Neural cell (in vitro differentiated cells): ENCODE results near the gene CTRB2. TPM values are rescaled to one million over a fixed set of nuclear protein-coding genes. Genes with fewer than 3 reads are reported as not detected.

Experiments
- H2AFZ ChIP-seq: fragments of 200-600, 300-800 bp; sonication (generic), shearing (Covaris generic); 2 replicates; pipeline ENCODE4 v1.6.0; 2014; ENCODE audit warnings: low read depth, mild to moderate bottlenecking, antibody characterized with exemption, low read length, moderate library complexity
- H3F3A ChIP-seq: fragments of 200-600 bp; shearing (Covaris generic); 2 replicates; pipeline ENCODE4 v1.6.1; 2016; ENCODE audit warnings: mild to moderate bottlenecking, moderate library complexity, mixed read lengths, antibody characterized with exemption, low read length; ENCODE audit not compliant: insufficient read depth, poor library complexity, severe bottlenecking
- H3K27ac ChIP-seq: fragments of 200-600, 300-800 bp; sonication (generic), shearing (Covaris generic); 2 replicates; pipeline ENCODE4 v1.5.1; 2014; ENCODE audit warnings: mild to moderate bottlenecking, low read length, moderate library complexity
- H3K27me3 ChIP-seq: fragments of 300-800, 200-600 bp; sonication (generic), shearing (Covaris generic); 2 replicates; pipeline ENCODE4 v1.6.0; 2014; ENCODE audit warnings: mild to moderate bottlenecking, low read depth, low read length, moderate library complexity; ENCODE audit not compliant: insufficient read depth
- H3K36me3 ChIP-seq: fragments of 300-800, 200-600 bp; sonication (generic), shearing (Covaris generic); 2 replicates; pipeline ENCODE4 v1.5.1; 2014; ENCODE audit warnings: mild to moderate bottlenecking, antibody characterized with exemption, low read length, moderate library complexity; ENCODE audit not compliant: insufficient read depth
- H3K4me2 ChIP-seq: fragments of 300-800, 200-600 bp; sonication (generic), shearing (Covaris generic); 2 replicates; pipeline ENCODE4 v1.6.0; 2014; ENCODE audit warnings: mild to moderate bottlenecking, low read length
- H3K4me3 ChIP-seq: fragments of 300-800, 200-600 bp; sonication (generic), shearing (Covaris generic); 2 replicates; pipeline ENCODE4 v1.5.1; 2014; ENCODE audit warnings: mild to moderate bottlenecking, low read length, moderate library complexity
- H3K79me2 ChIP-seq: fragments of 200-600 bp; shearing (Covaris generic); replicated peaks from 2 replicates; pipeline ENCODE4 v1.6.0; 2014; ENCODE audit warnings: mild to moderate bottlenecking, low read length, moderate library complexity; ENCODE audit not compliant: insufficient read depth
- H3K9ac ChIP-seq: fragments of 300-800, 200-600 bp; sonication (generic), shearing (Covaris generic); 2 replicates; pipeline ENCODE4 v1.6.1; 2016; ENCODE audit warnings: mild to moderate bottlenecking, low read length, mixed read lengths
- H3K9me2 ChIP-seq: fragments of 200-600 bp; shearing (Covaris generic); 2 replicates; pipeline ENCODE4 v1.6.1; 2016; ENCODE audit warnings: mild to moderate bottlenecking, low read length, mixed read lengths; ENCODE audit not compliant: insufficient read depth
- H3K9me3 ChIP-seq: fragments of 200-600, 300-800 bp; sonication (generic), shearing (Covaris generic); 2 replicates; pipeline ENCODE4 v1.6.1; 2016; ENCODE audit warnings: mild to moderate bottlenecking, mixed run types, low read length, moderate library complexity, mixed read lengths
- H4K20me1 ChIP-seq: fragments of 200-600 bp; shearing (Covaris generic); 2 replicates; pipeline ENCODE4 v1.6.1; 2016; ENCODE audit warnings: mild to moderate bottlenecking, mixed run types; ENCODE audit not compliant: insufficient read depth
- EP300 ChIP-seq: fragments of 450-650 bp; conservative IDR thresholded peaks from 2 replicates; pipeline ENCODE4 v1.6.1; 2014; ENCODE audit warnings: antibody characterized with exemption, mild to moderate bottlenecking, moderate library complexity; ENCODE audit not compliant: poor library complexity, severe bottlenecking
- EZH2 ChIP-seq: fragments of 200-600, 300-800 bp; shearing (Covaris generic), sonication (generic); IDR thresholded peaks from 2 replicates; pipeline ENCODE4 v1.6.1; 2014; ENCODE audit warnings: antibody characterized with exemption, low read length, borderline replicate concordance, mild to moderate bottlenecking; ENCODE audit not compliant: insufficient read depth, poor library complexity, severe bottlenecking
- MXI1 ChIP-seq: fragments of 450-650 bp; conservative IDR thresholded peaks from 2 replicates; pipeline ENCODE4 v1.6.1; 2014; ENCODE audit warnings: antibody characterized with exemption, mild to moderate bottlenecking; ENCODE audit not compliant: poor library complexity, severe bottlenecking
- POLR2AphosphoS5 ChIP-seq: IDR thresholded peaks from 2 replicates; pipeline ENCODE4 v1.6.1; 2012
- REST ChIP-seq: IDR thresholded peaks from 2 replicates; pipeline ENCODE4 v1.6.1; 2012; ENCODE audit warnings: borderline replicate concordance
- SMC3 ChIP-seq: fragments of 450-650 bp; conservative IDR thresholded peaks from 2 replicates; pipeline ENCODE4 v1.6.1; 2014; ENCODE audit warnings: antibody characterized with exemption, mild to moderate bottlenecking, moderate library complexity; ENCODE audit not compliant: poor library complexity
- TAF1 ChIP-seq: IDR thresholded peaks from 2 replicates; pipeline ENCODE4 v1.6.1; 2012; ENCODE audit warnings: low read depth
- polyA plus RNA-seq: library from polyadenylated mRNA; depleted of rRNA; stranded (reverse); fragments of >200 nt; gene quantifications from 2 replicates; pipeline ENCODE4 v1.2.3, GENCODE V29; 2014

Gene CTRB2
- polyA plus RNA-seq, 1 donor from 2014 or later = not detected

- Histone ChIP-seq H4K20me1 (peaks cover 10% of the 10 kb centered on the region), H3F3A (no peaks in the 10 kb centered on the region), H3K4me3 (no peak overlapping the region)
These were observed 40.3 kb upstream of the CTRB2 start for GRCh38 chr16:75247249-75247648.

DNA sequence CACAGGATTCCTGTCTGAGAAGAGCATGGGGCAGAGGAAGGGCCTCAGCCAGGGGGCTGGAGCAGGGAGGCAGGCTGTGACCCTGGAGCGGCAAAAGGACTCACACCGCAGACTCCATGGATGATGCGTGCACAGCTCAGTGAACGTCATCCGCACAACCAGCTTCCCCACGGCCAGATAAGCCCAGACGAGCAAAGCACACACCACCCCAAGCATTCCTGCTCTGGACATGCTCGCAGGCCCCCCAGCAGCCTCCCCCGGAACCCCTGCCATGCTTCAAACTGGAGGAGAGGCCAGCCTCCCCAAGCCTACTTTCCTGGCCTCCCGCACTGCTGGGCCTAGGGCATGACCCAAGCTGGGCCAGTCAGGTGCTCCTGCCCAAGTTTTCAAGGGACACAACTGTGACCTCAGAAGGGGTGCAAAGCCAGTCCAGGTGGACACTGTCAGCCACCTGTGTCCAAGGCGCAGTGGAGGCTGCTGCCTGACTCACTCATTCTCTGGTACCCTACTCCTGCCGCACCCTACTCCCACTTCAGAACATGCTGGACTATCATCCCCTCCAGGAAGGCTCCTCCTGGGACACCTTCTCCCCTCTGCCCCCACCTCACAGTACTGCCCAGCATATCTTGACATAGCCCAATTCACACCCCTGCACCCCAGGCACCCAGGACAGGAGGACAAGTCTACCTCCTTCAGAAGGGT lies 39.7 kb upstream of the CTRB2 start:
- Histone ChIP-seq H3K79me2 (peaks cover 32% of the 10 kb centered on the region), H3K27ac (no peak overlapping the region), H3K9me2 (no peaks in the 10 kb centered on the region), H3K36me3 (no peaks in the 10 kb centered on the region), H3K4me2 (no peak overlapping the region), H4K20me1 (peaks cover 10% of the 10 kb centered on the region), H3F3A (no peaks in the 10 kb centered on the region), H3K4me3 (no peak overlapping the region), H3K9me3 (no peaks in the 10 kb centered on the region), H3K9ac (no peak overlapping the region), H2AFZ (no peak overlapping the region), H3K27me3 (no peaks in the 10 kb centered on the region)
- TF ChIP-seq EZH2 (no peak), EP300 (no peak), REST (no peak), POLR2AphosphoS5 (no peak), TAF1 (no peak), SMC3 (no peak), MXI1 (no peak)

More at GRCh38 chr16:75247249-75247648, 40.3 kb upstream of the CTRB2 start:
- Histone ChIP-seq H3K9me2 (no peaks in the 10 kb centered on the region), H3K27ac (no peak overlapping the region), H3K27me3 (no peaks in the 10 kb centered on the region), H3K9ac (no peak overlapping the region), H3K9me3 (no peaks in the 10 kb centered on the region), H3K4me2 (no peak overlapping the region), H3K36me3 (no peaks in the 10 kb centered on the region), H3K79me2 (peaks cover 32% of the 10 kb centered on the region), H2AFZ (no peak overlapping the region)
- no peak for TF ChIP-seq REST
